HepG2 (cell line): ENCODE results near the gene ZSCAN23. TPM values are rescaled to one million over a fixed set of nuclear protein-coding genes. Genes with fewer than 3 reads are reported as not detected.

Source experiments
- HDAC2 ChIP-seq: sonication (generic); formaldehyde crosslinking; IDR thresholded peaks from 2 replicates; pipeline ENCODE4 v1.4.0; 2020; ENCODE audit warnings: missing genetic modification reagents
- HNF4G ChIP-seq, 2 experiments: sonication (generic) in 1 of 2; formaldehyde crosslinking in 1 of 2; IDR thresholded peaks; 2 replicates each; pipeline versions ENCODE4 v1.4.0 to v1.6.1; 2011 to 2020; ENCODE audit warnings: borderline replicate concordance in 2 of 2, low read depth in 2 of 2, mild to moderate bottlenecking in 2 of 2, low read length in 1 of 2, missing genetic modification reagents in 1 of 2, moderate library complexity in 1 of 2
- HNRNPK ChIP-seq: fragments of 200-400 bp; formaldehyde crosslinking; IDR thresholded peaks from 2 replicates; pipeline ENCODE4 v1.6.1; 2018; ENCODE audit warnings: low read length, low read depth, moderate library complexity, mild to moderate bottlenecking; ENCODE audit not compliant: poor library complexity, severe bottlenecking
- NR1H2 ChIP-seq: sonication (generic); formaldehyde crosslinking; IDR thresholded peaks from 2 replicates; pipeline ENCODE4 v1.8.1; 2022; ENCODE audit warnings: low read depth, missing genetic modification reagents, borderline replicate concordance
- RELA ChIP-seq: sonication (generic); formaldehyde crosslinking; IDR thresholded peaks from 2 replicates; pipeline ENCODE4 v1.4.0; 2020; ENCODE audit warnings: missing genetic modification reagents
- RFX5 ChIP-seq: IDR thresholded peaks from 2 replicates; pipeline ENCODE4 v1.6.1; 2011; ENCODE audit warnings: low read depth, low read length, improper control_type of control experiment
- SIN3B ChIP-seq: fragments of 150-350 bp; IDR thresholded peaks from 2 replicates; pipeline ENCODE4 v1.6.1; 2014; ENCODE audit warnings: low read length
- SP1 ChIP-seq, 2 experiments: fragments of 450-650 bp in 1 of 2; sonication (generic) in 1 of 2; formaldehyde crosslinking in 1 of 2; IDR thresholded peaks; 2 replicates each; pipeline versions ENCODE4 v1.4.0 to v1.6.1; 2016 to 2020; ENCODE audit warnings: missing genetic modification reagents in 1 of 2
- TP53 ChIP-seq: sonication (generic); formaldehyde crosslinking; conservative IDR thresholded peaks from 2 replicates; pipeline ENCODE4 v1.4.0; 2020; ENCODE audit warnings: missing genetic modification reagents
- WIZ ChIP-seq: sonication (generic); formaldehyde crosslinking; IDR thresholded peaks from 2 replicates; pipeline ENCODE4 v1.5.1; 2020; ENCODE audit warnings: mild to moderate bottlenecking, missing genetic modification reagents
- ZBTB3 ChIP-seq: sonication (generic); formaldehyde crosslinking; IDR thresholded peaks from 2 replicates; pipeline ENCODE4 v1.4.0; 2020; ENCODE audit warnings: low read depth, mild to moderate bottlenecking, moderate library complexity, missing genetic modification reagents, borderline replicate concordance
- ZNF33B ChIP-seq: sonication (generic); formaldehyde crosslinking; IDR thresholded peaks from 2 replicates; pipeline ENCODE4 v1.5.1; 2020; ENCODE audit warnings: mild to moderate bottlenecking, missing genetic modification reagents
- ZNF382 ChIP-seq: sonication (generic); formaldehyde crosslinking; IDR thresholded peaks from 2 replicates; pipeline ENCODE4 v1.5.0; 2020; ENCODE audit warnings: missing genetic modification reagents, mild to moderate bottlenecking, borderline replicate concordance
- ZNF670 ChIP-seq: sonication (generic); formaldehyde crosslinking; IDR thresholded peaks from 2 replicates; pipeline ENCODE4 v1.8.0; 2022; ENCODE audit warnings: mild to moderate bottlenecking, missing genetic modification reagents, borderline replicate concordance
- ZNF841 ChIP-seq: sonication (generic); formaldehyde crosslinking; IDR thresholded peaks from 2 replicates; pipeline ENCODE4 v1.8.1; 2023; ENCODE audit warnings: missing genetic modification reagents, borderline replicate concordance
- polyA plus RNA-seq, 8 experiments: library from polyadenylated mRNA; depleted of rRNA in 3 of 8; stranded (reverse) in 7 of 8; unstranded in 1 of 8; fragments of >200 nt; fragmentation: Illumina TruSeq in 4 of 8; extraction: Trizol in 4 of 8; gene quantifications; 2 replicates each; pipeline versions ENCODE4 v1.2.1 to v1.2.3, GENCODE V29; 2011 to 2016; ENCODE audit warnings: low read depth in 4 of 8, missing spikeins in 1 of 8, mixed read lengths in 1 of 8; ENCODE audit not compliant: insufficient read depth in 1 of 8
- total RNA-seq, 5 experiments: library from RNA; depleted of rRNA; stranded (reverse); fragments of >200 nt; fragmentation: Illumina TruSeq; extraction: Trizol; gene quantifications; 2 replicates each; pipeline ENCODE4 v1.2.3, GENCODE V29; 2016; ENCODE audit warnings: low read depth in 1 of 5
- TF ChIP-seq, protein P1 (sequence below): sonication (generic); formaldehyde crosslinking; IDR thresholded peaks from 2 replicates; pipeline ENCODE4 v1.5.1; 2020; ENCODE audit warnings: missing genetic modification reagents, mild to moderate bottlenecking, borderline replicate concordance
- TF ChIP-seq, protein P2 (sequence below): sonication (generic); formaldehyde crosslinking; IDR thresholded peaks from 2 replicates; pipeline ENCODE4 v1.4.0; 2020; ENCODE audit warnings: missing genetic modification reagents
- TF ChIP-seq, protein P3 (sequence below): sonication (generic); formaldehyde crosslinking; IDR thresholded peaks from 2 replicates; pipeline ENCODE4 v1.8.1; 2023; ENCODE audit warnings: mild to moderate bottlenecking, moderate library complexity, missing genetic modification reagents
- TF ChIP-seq, protein P4 (sequence below): sonication (generic); formaldehyde crosslinking; IDR thresholded peaks from 2 replicates; pipeline ENCODE4 v1.4.0; 2020; ENCODE audit warnings: missing genetic modification reagents

The ZSCAN23 gene
- total and polyA plus RNA-seq, 2 of the 13 experiments (the other 11 are each of a cell fraction or from before 2014, with no cell fraction given) = 0.29 to 1.2 TPM

DNA sequence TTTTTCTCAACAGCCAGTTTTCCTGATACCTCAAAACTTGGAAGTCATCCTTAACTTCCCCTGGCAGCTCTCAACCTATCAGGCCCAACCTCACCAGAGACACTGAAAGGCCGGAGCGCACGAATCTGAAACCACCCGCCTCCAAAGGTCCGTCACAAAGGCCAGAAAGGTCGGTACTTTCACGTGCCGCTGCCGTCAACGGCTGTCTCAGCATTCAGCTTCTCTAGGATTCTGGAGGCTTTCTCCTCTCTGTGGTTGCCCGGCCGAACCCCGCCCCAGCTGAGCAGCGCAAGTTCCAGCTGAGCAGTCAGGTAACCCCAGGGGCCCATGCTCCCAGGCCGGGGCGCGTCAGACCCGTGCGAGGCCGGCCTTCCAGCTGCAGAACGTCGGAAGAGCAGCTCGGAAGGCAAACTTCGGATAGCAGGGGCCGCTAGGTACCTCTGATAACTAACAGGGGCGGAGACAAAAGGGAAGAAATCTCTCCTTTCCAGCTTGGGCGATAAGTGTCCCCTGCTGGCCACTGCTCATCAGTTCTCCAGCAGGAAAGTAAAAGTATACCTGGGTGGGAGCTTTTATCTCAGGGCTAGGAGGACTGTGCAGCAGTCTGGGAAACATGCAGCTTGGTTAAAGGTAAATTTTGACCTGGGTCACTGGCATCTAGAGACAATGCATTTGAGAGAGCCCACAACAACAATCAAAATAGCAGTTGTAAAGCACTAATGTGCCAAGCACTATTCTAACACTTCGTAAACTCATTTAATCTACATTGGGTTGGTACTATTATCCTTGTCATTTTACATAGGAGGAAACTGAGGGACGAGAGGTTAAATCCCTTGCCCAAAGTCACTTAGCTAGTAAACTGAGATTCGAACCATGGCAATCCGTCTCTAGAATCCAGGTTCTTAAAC, 59.8 kb downstream of the ZSCAN23 start (continued):
- TF ChIP-seq RFX5 (peak; percentile 24; the same call in 1 of the 2 replicates), HNRNPK (no peak), RELA (CRISPR knock-in tag) (peak; percentile 59; the same call in 1 of the 2 replicates), ZBTB3 (CRISPR knock-in tag) (peak; percentile 41; the same call in 1 of the 2 replicates), ZNF670 (CRISPR knock-in tag) (peak; percentile 57; the same call in 1 of the 2 replicates), TP53 (CRISPR knock-in tag) (peak; percentile 68; the same call in 1 of the 2 replicates), ZNF382 (CRISPR knock-in tag) (no peak), WIZ (CRISPR knock-in tag) (no peak), NR1H2 (no peak), SIN3B (peak; percentile 78), ZNF841 (CRISPR knock-in tag) (no peak), SP1 (IDR thresholded peaks at IDR 0.05) (no peak), SP1 (CRISPR knock-in tag; IDR thresholded peaks at IDR 0.05) (peak; percentile 50; the same call in 1 of the 2 replicates), HNF4G (IDR thresholded peaks at IDR 0.05; ENCODE audit: borderline replicate concordance, low read depth, low read length) (peak; percentile 62), HNF4G (CRISPR knock-in tag; IDR thresholded peaks at IDR 0.05; ENCODE audit: borderline replicate concordance, low read depth) (peak; percentile 80; the same call in 1 of the 2 replicates), HDAC2 (CRISPR knock-in tag) (peak; percentile 98), ZNF33B (peak; percentile 85; the same call in 1 of the 2 replicates)
- TF ChIP-seq, protein P1, sequence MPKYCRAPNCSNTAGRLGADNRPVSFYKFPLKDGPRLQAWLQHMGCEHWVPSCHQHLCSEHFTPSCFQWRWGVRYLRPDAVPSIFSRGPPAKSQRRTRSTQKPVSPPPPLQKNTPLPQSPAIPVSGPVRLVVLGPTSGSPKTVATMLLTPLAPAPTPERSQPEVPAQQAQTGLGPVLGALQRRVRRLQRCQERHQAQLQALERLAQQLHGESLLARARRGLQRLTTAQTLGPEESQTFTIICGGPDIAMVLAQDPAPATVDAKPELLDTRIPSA (CRISPR knock-in tag) = no peak
- TF ChIP-seq, protein P2, sequence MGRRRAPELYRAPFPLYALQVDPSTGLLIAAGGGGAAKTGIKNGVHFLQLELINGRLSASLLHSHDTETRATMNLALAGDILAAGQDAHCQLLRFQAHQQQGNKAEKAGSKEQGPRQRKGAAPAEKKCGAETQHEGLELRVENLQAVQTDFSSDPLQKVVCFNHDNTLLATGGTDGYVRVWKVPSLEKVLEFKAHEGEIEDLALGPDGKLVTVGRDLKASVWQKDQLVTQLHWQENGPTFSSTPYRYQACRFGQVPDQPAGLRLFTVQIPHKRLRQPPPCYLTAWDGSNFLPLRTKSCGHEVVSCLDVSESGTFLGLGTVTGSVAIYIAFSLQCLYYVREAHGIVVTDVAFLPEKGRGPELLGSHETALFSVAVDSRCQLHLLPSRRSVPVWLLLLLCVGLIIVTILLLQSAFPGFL = no peak
- TF ChIP-seq, protein P3, sequence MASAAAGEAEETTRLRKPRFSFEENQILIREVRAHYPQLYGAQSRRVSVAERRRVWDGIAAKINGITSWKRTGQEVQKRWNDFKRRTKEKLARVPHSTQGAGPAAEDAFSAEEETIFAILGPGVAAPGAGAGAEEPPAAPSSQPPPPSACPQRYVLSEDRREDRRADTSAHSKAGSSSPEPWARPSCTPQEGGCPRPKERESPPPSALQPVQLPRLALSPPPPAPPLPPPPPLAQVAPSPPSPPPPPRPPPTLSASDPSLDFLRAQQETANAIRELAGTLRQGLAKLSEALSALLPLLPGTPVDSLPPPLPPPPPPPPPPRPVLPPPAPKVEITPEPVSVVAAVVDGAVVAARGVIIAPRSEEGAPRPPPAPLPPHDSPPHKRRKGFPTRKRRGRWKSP (CRISPR knock-in tag) = peak; percentile 92
- TF ChIP-seq, protein P4, sequence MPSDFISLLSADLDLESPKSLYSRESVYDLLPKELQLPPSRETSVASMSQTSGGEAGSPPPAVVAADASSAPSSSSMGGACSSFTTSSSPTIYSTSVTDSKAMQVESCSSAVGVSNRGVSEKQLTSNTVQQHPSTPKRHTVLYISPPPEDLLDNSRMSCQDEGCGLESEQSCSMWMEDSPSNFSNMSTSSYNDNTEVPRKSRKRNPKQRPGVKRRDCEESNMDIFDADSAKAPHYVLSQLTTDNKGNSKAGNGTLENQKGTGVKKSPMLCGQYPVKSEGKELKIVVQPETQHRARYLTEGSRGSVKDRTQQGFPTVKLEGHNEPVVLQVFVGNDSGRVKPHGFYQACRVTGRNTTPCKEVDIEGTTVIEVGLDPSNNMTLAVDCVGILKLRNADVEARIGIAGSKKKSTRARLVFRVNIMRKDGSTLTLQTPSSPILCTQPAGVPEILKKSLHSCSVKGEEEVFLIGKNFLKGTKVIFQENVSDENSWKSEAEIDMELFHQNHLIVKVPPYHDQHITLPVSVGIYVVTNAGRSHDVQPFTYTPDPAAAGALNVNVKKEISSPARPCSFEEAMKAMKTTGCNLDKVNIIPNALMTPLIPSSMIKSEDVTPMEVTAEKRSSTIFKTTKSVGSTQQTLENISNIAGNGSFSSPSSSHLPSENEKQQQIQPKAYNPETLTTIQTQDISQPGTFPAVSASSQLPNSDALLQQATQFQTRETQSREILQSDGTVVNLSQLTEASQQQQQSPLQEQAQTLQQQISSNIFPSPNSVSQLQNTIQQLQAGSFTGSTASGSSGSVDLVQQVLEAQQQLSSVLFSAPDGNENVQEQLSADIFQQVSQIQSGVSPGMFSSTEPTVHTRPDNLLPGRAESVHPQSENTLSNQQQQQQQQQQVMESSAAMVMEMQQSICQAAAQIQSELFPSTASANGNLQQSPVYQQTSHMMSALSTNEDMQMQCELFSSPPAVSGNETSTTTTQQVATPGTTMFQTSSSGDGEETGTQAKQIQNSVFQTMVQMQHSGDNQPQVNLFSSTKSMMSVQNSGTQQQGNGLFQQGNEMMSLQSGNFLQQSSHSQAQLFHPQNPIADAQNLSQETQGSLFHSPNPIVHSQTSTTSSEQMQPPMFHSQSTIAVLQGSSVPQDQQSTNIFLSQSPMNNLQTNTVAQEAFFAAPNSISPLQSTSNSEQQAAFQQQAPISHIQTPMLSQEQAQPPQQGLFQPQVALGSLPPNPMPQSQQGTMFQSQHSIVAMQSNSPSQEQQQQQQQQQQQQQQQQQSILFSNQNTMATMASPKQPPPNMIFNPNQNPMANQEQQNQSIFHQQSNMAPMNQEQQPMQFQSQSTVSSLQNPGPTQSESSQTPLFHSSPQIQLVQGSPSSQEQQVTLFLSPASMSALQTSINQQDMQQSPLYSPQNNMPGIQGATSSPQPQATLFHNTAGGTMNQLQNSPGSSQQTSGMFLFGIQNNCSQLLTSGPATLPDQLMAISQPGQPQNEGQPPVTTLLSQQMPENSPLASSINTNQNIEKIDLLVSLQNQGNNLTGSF (CRISPR knock-in tag) = peak; percentile 36; the same call in 1 of the 2 replicates
